ENCODE results near the gene ITPKB. TPM values are rescaled to one million over a fixed set of nuclear protein-coding genes. Genes with fewer than 3 reads are reported as not detected.
A peak's percentile ranks its signal among the peaks of the same experiment; 100 is the strongest.

The ITPKB gene
- total and polyA plus RNA-seq, 7 donors: 1.4 to 80.9 (median 52.4) TPM

DNA sequence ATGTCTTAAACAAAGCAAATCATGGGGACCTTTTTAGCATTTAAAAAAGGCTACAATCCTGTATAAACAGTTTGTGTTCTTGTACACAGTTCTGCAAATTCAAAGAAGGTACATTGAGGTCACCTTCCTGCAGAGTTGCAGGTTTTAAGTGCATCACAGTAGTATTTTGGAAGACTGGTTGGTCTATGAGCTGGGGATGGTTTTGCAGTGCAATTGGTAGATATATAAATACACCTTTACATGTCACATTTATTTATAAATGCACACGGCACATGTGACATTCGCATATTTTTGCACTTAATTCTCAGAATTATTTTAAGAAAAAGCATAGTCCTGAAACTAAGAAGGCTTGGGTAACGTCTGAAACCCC, 599 bp upstream of the ITPKB start:
- Histone ChIP-seq H3K27ac (peak overlapping the region; percentile 90 to 97 (median 94)), H3K4me1 (peaks cover 0 to 34% (median 32%) of the 10 kb centered on the region in 4 donors), H3K36me3 (peaks cover 0 to 11% (median 3%) of the 10 kb centered on the region in 4 donors), H3K4me3 (peak overlapping the region; percentile 9 to 94 (median 86)), H3K9me3 (peaks cover 0 to 9% (median 0%) of the 10 kb centered on the region in 4 donors), H3K27me3 (no peaks in the 10 kb centered on the region)
- DNase-seq: no peak
- WGBS, 2 donors: 48 to 73% methylated on average over 3 of the region's 3 CpGs
- TF ChIP-seq POLR2AphosphoS5 (IDR thresholded peaks at IDR 0.05): no peak
- TF ChIP-seq, protein P1, sequence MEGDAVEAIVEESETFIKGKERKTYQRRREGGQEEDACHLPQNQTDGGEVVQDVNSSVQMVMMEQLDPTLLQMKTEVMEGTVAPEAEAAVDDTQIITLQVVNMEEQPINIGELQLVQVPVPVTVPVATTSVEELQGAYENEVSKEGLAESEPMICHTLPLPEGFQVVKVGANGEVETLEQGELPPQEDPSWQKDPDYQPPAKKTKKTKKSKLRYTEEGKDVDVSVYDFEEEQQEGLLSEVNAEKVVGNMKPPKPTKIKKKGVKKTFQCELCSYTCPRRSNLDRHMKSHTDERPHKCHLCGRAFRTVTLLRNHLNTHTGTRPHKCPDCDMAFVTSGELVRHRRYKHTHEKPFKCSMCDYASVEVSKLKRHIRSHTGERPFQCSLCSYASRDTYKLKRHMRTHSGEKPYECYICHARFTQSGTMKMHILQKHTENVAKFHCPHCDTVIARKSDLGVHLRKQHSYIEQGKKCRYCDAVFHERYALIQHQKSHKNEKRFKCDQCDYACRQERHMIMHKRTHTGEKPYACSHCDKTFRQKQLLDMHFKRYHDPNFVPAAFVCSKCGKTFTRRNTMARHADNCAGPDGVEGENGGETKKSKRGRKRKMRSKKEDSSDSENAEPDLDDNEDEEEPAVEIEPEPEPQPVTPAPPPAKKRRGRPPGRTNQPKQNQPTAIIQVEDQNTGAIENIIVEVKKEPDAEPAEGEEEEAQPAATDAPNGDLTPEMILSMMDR (IDR thresholded peaks at IDR 0.05): no peak
- TF ChIP-seq POLR2A (IDR thresholded peaks at IDR 0.05): no peak
- TF ChIP-seq EP300 (IDR thresholded peaks at IDR 0.05): no peak
- intact Hi-C loops (cut with DNase I): loop anchor here (2.0 to 5.0 kb wide), 6 partner anchors 37 to 192 kb away; partner anchors contain the start of gene STUM

DNA sequence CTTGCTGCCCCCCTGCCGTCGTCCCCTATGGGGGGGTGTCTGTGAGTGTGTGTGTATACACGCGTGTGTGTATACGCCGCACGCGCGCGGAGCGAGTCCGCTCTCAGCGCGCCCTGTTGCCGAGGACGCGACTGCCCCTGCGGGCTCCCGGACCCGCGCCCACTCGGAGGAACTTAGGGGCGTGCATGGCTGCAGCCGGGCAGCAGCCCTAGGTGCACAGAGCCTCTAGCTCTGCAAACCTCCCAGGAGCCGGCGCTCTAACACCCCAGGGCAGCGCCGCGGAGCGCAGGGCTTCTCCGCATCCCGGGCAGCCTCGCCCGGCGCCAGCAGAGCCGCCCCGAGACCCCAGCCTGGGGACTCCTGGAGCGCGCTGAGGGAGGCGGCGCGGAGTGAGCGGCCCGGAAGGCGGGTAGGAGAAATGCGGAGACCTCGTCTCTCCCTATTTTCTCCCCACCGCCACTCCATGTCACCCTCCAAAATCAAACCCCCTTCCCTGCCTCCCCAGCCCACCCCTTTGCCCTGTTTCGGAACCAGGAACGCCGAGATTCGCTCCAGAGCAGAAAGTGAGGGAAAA, 574 bp downstream of the ITPKB start:
- intact Hi-C loops (cut with DNase I): loop anchor here (2.0 to 5.0 kb wide), 6 partner anchors 36 to 191 kb away; partner anchors contain the start of gene STUM
- H3K27ac ChIP-seq: peak overlapping the region; percentile 90 to 97 (median 94)
- peaks cover 0 to 15% (median 3%) of the 10 kb centered on the region in 4 donors for H3K36me3 ChIP-seq
- WGBS, 2 donors: 0% methylated on average over 52 of the region's 52 CpGs
- no peaks in the 10 kb centered on the region for H3K27me3 ChIP-seq
- peaks cover 0 to 7% (median 0%) of the 10 kb centered on the region in 4 donors for H3K9me3 ChIP-seq
- DNase-seq: no peak
- TF ChIP-seq POLR2A (IDR thresholded peaks at IDR 0.05) (no peak), EP300 (IDR thresholded peaks at IDR 0.05) (no peak), POLR2AphosphoS5 (IDR thresholded peaks at IDR 0.05) (peak in 2 of 4 donors; percentile 12 to 34)
- TF ChIP-seq, protein P1 (IDR thresholded peaks at IDR 0.05): no peak
- H3K4me1 ChIP-seq: peaks cover 0 to 45% (median 42%) of the 10 kb centered on the region in 4 donors
- H3K4me3 ChIP-seq: peak overlapping the region; percentile 83 to 94 (median 86)

DNA sequence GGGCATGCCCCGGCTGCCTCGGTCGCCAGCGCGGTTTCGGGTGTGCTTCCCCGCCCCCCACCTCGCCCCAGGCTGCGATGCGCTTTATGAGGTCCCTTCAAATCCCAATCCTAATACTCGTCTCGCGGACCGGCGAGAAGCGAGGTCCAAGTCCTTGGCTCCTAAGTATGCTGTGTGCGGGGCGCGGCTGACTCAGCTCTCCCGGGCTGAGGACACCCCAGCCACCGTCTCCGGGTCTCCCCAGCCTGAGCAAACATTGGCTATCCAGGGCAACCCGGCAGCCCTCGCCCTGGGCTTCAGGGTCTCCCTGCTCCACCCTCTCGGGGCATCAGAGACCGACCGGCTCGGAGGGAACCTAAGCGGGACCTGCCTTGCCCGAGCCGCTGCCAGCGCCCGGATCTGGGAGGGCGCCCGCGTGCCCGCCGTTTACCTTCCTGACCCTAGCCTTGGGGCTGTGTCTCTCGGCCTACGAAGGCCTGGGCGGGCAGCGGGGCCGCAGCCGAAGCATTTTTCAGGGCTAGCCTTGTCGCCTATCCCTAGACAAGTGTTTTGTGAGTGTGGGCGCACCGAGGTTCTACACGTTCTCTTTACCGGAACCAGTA, 1.2 kb downstream of the ITPKB start:
- peak; percentile 83 for DNase-seq
- 0 to 1% methylated on average over 49 of the region's 49 CpGs for WGBS, 2 donors
- peak in 1 of 2 donors; percentile 30 for TF ChIP-seq POLR2A (IDR thresholded peaks at IDR 0.05)
- TF ChIP-seq, protein P1 (IDR thresholded peaks at IDR 0.05): no peak
- peak; percentile 15 to 81 (median 69) for TF ChIP-seq POLR2AphosphoS5 (IDR thresholded peaks at IDR 0.05)
- no peak for TF ChIP-seq EP300 (IDR thresholded peaks at IDR 0.05)
- Histone ChIP-seq H3K9me3 (peaks cover 0 to 5% (median 0%) of the 10 kb centered on the region in 4 donors), H3K4me1 (peaks cover 0 to 51% (median 48%) of the 10 kb centered on the region in 4 donors), H3K27ac (peak overlapping the region; percentile 90 to 97 (median 94)), H3K27me3 (no peaks in the 10 kb centered on the region), H3K36me3 (peaks cover 0 to 15% (median 3%) of the 10 kb centered on the region in 4 donors), H3K4me3 (peak overlapping the region; percentile 83 to 94 (median 86))
- intact Hi-C loops (cut with DNase I): loop anchor here (2.0 to 5.0 kb wide), 6 partner anchors 36 to 191 kb away; partner anchors contain the start of gene STUM

DNA sequence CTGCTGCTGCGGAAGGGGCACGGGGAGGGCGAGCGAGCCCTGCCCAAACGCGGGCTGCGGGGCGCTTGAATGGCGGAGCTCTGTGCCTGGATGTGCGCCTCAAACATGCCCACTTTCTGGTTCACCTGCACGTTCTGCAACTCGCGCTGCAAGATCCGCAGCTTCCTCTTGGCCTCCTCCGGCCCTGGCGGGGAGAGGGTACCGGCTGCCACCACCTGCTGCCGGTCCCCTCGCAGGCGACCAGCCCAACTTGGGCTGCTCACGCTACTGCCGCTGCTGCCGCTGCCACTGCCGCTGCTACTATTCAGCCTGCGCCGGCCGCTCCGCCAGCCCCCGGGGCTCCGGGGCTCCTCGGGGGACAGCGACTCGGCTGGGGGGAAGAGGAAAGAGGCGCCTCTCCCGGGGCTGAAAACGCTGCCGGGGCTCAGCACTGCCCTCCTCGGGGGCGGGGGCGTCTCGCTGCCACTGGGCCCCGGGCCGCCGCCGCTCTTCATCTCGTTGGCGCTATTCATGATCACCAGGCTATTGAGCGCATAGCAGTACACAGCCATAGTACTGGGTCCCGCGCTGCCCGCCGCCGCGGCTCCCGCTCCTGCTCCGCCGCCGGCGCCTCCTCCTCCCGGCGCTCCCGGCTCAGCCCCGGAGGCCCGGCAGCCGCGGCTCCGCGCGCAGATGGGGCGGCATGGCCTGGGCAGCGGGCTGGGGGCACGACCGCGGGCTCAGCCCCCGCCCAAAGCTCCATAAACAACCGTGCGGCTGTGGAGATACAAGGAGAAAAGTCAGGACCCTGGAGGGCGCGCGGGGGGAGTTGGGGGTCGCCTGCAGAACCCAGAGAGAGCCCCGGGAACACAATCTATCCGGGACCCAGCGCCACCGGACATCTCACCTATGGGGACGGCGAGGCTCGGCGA, 1.9 kb downstream of the ITPKB start:
- WGBS, 2 donors: 10 to 26% methylated on average over 89 of the region's 89 CpGs
- peaks cover 0 to 1% (median 0%) of the 10 kb centered on the region in 4 donors for H3K9me3 ChIP-seq
- no peaks in the 10 kb centered on the region for H3K27me3 ChIP-seq
- H3K4me3 ChIP-seq: peak overlapping the region; percentile 83 to 94 (median 86)
- H3K27ac ChIP-seq: peak overlapping the region; percentile 90 to 97 (median 94)
- intact Hi-C loops (cut with DNase I): loop anchor here (5.0 kb wide), 3 partner anchors 35 to 190 kb away; partner anchors contain the start of gene STUM
- peaks cover 0 to 15% (median 3%) of the 10 kb centered on the region in 4 donors for H3K36me3 ChIP-seq
- peak; percentile 78 for DNase-seq
- peaks cover 0 to 58% (median 55%) of the 10 kb centered on the region in 4 donors for H3K4me1 ChIP-seq
- TF ChIP-seq EP300 (IDR thresholded peaks at IDR 0.05) (no peak), POLR2A (IDR thresholded peaks at IDR 0.05) (peak in 1 of 2 donors; percentile 15), POLR2AphosphoS5 (IDR thresholded peaks at IDR 0.05) (peak in 3 of 4 donors; percentile 12 to 53 (median 44))
- TF ChIP-seq, protein P1 (IDR thresholded peaks at IDR 0.05): no peak
